Kidney epithelial cell (primary cell): ENCODE data around the gene GAL3ST1. TPM values are rescaled to one million over a fixed set of nuclear protein-coding genes. Genes with fewer than 3 reads are reported as not detected.
A peak's percentile ranks its signal among the peaks of the same experiment; 100 is the strongest.
"Not testable (repeated sequence)": the region's sequence is repeated elsewhere in the genome, so short reads cannot be mapped to it uniquely, and the experiment has no call there.

Source experiments
- DNase-seq: peaks from one replicate; pipeline ENCODE4 v3.0.0-alpha.2; 2010; ENCODE audit warnings: low read depth
- H3K27me3 ChIP-seq: 2 replicates; pipeline ENCODE4 v1.6.0; 2011; ENCODE audit warnings: low read length; ENCODE audit not compliant: control insufficient read depth, insufficient read depth
- H3K36me3 ChIP-seq: 2 replicates; pipeline ENCODE4 v1.5.1; 2011; ENCODE audit warnings: low read length; ENCODE audit not compliant: control insufficient read depth, insufficient read depth
- H3K4me3 ChIP-seq: 2 replicates; pipeline ENCODE4 v1.5.1; 2011; ENCODE audit warnings: low read depth, mild to moderate bottlenecking, control low read depth, low read length
- CTCF ChIP-seq: IDR thresholded peaks from 2 replicates; pipeline ENCODE4 v1.5.1; 2011; ENCODE audit warnings: mild to moderate bottlenecking, moderate library complexity, low read length, control low read depth, inconsistent platforms; ENCODE audit not compliant: insufficient read depth, poor library complexity, severe bottlenecking
- total RNA-seq: library from RNA; depleted of rRNA; stranded (reverse); fragments of >200 nt; gene quantifications from 2 replicates; pipeline ENCODE4 v1.2.3, GENCODE V29; 2015

Gene GAL3ST1
- 2.5 and 4.0 TPM in 2 replicates for total RNA-seq

GRCh38 chr22:30574095-30574981, at the start of gene GAL3ST1:
GAL3ST1 (minus strand) TSS chr22:30574665; CDS start chr22:30557392, 17,273 bp downstream.
- DNase-seq, result no peak
- H3K4me3 ChIP-seq, result peak within 1 kb of the TSS; percentile 50
- TF ChIP-seq CTCF, result no peak

GRCh38 chr22:30619909-30620308, 45.4 kb upstream of the GAL3ST1 start:
- H3K36me3 ChIP-seq, H3K27me3 ChIP-seq, DNase-seq, H3K4me3 ChIP-seq: not testable (repeated sequence)

More at GRCh38 chr22:30574095-30574981, at the start of gene GAL3ST1:
- H3K27me3 ChIP-seq, result no peaks in the 10 kb centered on the region
- peaks cover 1% of the 10 kb centered on the region for H3K36me3 ChIP-seq

- DNase-seq, result no peak
- no peak overlapping the region for H3K4me3 ChIP-seq
- H3K36me3 ChIP-seq, result no peaks in the 10 kb centered on the region
- H3K27me3 ChIP-seq, result no peaks in the 10 kb centered on the region
- no peak for TF ChIP-seq CTCF
Measured at GRCh38 chr22:30617819-30618218, 43.4 kb upstream of the GAL3ST1 start.

GRCh38 chr22:30615543-30615954, 41.1 kb upstream of the GAL3ST1 start:
- no peak for TF ChIP-seq CTCF
- DNase-seq, result no peak
- Histone ChIP-seq H3K27me3 (no peaks in the 10 kb centered on the region), H3K36me3 (no peaks in the 10 kb centered on the region), H3K4me3 (no peak overlapping the region)

- no peaks in the 10 kb centered on the region for H3K27me3 ChIP-seq
Measured at GRCh38 chr22:30614879-30615278, 40.4 kb upstream of the GAL3ST1 start.

GRCh38 chr22:30614268-30614667, 39.8 kb upstream of the GAL3ST1 start:
- TF ChIP-seq CTCF, result no peak
- Histone ChIP-seq H3K4me3 (no peak overlapping the region), H3K27me3 (no peaks in the 10 kb centered on the region), H3K36me3 (no peaks in the 10 kb centered on the region)
- no peak for DNase-seq

More at GRCh38 chr22:30614879-30615278, 40.4 kb upstream of the GAL3ST1 start:
- no peak for TF ChIP-seq CTCF
- DNase-seq, result no peak
- Histone ChIP-seq H3K4me3 (no peak overlapping the region), H3K36me3 (no peaks in the 10 kb centered on the region)
